HUES64 (cell line): Measurements from ENCODE around the gene KRT26.

ENCODE experiments used
- H3K27ac ChIP-seq: 2 replicates; pipeline ENCODE4 v1.7.0; 2013; ENCODE audit warnings: low read depth, low read length, inconsistent platforms
- H3K27me3 ChIP-seq: 2 replicates; pipeline ENCODE4 v1.6.1; 2013; ENCODE audit warnings: mild to moderate bottlenecking, low read length; ENCODE audit not compliant: insufficient read depth
- H3K36me3 ChIP-seq: 2 replicates; pipeline ENCODE4 v1.6.1; 2013; ENCODE audit warnings: mild to moderate bottlenecking, low read length; ENCODE audit not compliant: insufficient read depth
- H3K4me1 ChIP-seq: 2 replicates; pipeline ENCODE4 v1.6.1; 2013; ENCODE audit warnings: mild to moderate bottlenecking, low read length, moderate library complexity; ENCODE audit not compliant: insufficient read depth
- H3K4me3 ChIP-seq: 2 replicates; pipeline ENCODE4 v1.5.1; 2013; ENCODE audit warnings: mild to moderate bottlenecking, low read length, moderate library complexity
- H3K9ac ChIP-seq: 2 replicates; pipeline ENCODE4 v1.6.1; 2013; ENCODE audit warnings: mild to moderate bottlenecking, low read depth, low read length
- H3K9me3 ChIP-seq: 2 replicates; pipeline ENCODE4 v1.6.1; 2013; ENCODE audit warnings: low read depth, low read length; ENCODE audit not compliant: insufficient read depth
- WGBS: fragments of 150-250, 120-280 bp; methylation state at CpG from one replicate; pipeline ENCODE4 v1.1.7; 2013; ENCODE audit warnings: missing lambda C conversion rate; 5-methylcytosine and 5-hydroxymethylcytosine counted together

The KRT26 gene

DNA sequence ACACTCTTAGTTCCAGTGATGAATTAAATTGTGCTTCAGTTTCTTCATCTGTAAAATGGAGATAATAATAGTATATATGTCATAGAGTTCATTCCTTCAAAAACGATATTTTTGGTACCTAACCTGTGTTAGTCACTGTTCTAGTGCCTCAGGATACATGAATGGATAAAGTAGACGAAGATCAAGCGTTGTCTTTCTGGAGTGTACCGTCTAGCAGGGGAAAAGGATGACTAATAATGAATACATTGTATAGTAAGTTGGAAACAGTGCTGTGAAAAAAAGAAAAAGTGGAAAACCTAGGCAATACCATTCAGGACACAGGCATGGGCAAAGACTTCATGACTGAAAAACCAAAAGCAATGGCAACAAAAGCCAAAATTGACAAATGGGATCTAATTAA, 41.8 kb upstream of the KRT26 start:
- Histone ChIP-seq H3K4me1 (no peaks in the 10 kb centered on the region), H3K27me3 (peaks cover 67% of the 10 kb centered on the region), H3K4me3 (no peak overlapping the region), H3K27ac (no peak overlapping the region), H3K9me3 (no peaks in the 10 kb centered on the region), H3K36me3 (peaks cover 10% of the 10 kb centered on the region), H3K9ac (no peak overlapping the region)
- WGBS = 73% methylated on average over 4 of the region's 4 CpGs

DNA sequence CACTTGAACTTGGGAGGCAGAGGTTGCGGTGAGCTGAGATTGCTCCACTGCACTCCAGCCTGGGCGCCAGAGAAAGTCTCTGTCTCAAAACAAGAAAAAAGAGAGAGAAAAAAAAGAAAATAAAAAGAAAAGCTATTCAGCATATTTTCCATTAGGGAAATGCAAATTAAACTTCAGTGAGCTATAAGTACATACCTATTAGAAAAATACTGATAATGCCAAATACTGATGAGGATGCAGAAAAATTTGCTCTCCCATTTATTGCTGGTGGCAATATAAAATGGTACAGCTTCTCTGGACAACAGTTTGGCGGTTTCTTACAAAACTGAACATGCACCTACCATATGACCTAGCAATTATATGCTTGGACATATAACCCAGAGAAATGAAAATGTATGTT, 40.6 kb upstream of the KRT26 start:
- H3K4me3 ChIP-seq = no peak overlapping the region
- 89% methylated on average over 3 of the region's 3 CpGs for WGBS
- H3K27me3 ChIP-seq = peaks cover 79% of the 10 kb centered on the region
- H3K9me3 ChIP-seq = no peaks in the 10 kb centered on the region
- H3K36me3 ChIP-seq = peaks cover 7% of the 10 kb centered on the region
- H3K9ac ChIP-seq = no peak overlapping the region
- H3K4me1 ChIP-seq = no peaks in the 10 kb centered on the region
- no peak overlapping the region for H3K27ac ChIP-seq

GRCh38 chr17:40810494-40810893, 38.5 kb upstream of the KRT26 start:
- Histone ChIP-seq H3K36me3 (no peaks in the 10 kb centered on the region), H3K9ac (no peak overlapping the region), H3K9me3 (no peaks in the 10 kb centered on the region), H3K4me3 (no peak overlapping the region), H3K4me1 (no peaks in the 10 kb centered on the region), H3K27me3 (peaks cover 94% of the 10 kb centered on the region), H3K27ac (no peak overlapping the region)
- WGBS = 76% methylated on average over 6 of the region's 6 CpGs

DNA sequence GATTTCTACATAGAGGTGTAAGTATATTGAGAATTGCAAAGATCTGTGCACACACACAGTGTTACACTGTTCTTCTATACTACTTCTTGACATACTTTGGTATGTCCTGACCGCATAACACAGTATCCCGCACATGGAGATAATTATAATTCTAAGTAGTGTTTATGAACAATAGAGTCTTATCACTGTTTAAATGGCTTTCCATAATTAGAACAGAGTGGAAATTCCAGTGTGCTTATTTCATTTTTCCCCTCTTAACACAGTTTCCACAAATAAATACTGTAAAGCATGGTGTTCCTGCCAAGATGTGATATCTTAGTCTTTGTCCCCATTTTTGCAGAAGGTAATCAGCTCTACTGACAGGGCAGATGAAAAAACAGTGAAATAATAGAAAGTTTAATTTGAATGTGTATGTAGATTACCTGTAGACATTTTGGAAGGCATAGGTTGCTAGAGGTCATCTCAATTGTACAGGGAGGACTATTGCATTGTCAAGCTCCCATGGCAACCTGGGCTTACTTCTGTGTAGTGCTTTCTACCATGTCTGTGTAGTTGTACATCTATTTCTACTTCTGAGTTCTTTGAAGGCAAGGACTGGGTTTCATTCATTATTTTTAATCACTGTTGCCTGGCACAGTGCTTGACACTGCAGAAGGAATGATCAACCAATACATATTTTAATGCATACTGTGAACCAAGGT, 37.9 kb upstream of the KRT26 start:
- WGBS = 100% methylated on average over 1 of the region's 2 CpGs
- Histone ChIP-seq H3K27ac (no peak overlapping the region), H3K4me3 (no peak overlapping the region), H3K4me1 (no peaks in the 10 kb centered on the region), H3K27me3 (peaks cover 93% of the 10 kb centered on the region), H3K36me3 (no peaks in the 10 kb centered on the region), H3K9ac (no peak overlapping the region), H3K9me3 (no peaks in the 10 kb centered on the region)

GRCh38 chr17:40806131-40806530, 34.1 kb upstream of the KRT26 start:
- Histone ChIP-seq H3K4me1 (peaks cover 3% of the 10 kb centered on the region; the same call in 1 of the 2 replicates), H3K36me3 (no peaks in the 10 kb centered on the region), H3K4me3 (no peak overlapping the region), H3K27me3 (peaks cover 75% of the 10 kb centered on the region), H3K9ac (no peak overlapping the region), H3K9me3 (no peaks in the 10 kb centered on the region), H3K27ac (no peak overlapping the region)
- 86% methylated on average over 3 of the region's 3 CpGs for WGBS

- Histone ChIP-seq H3K27me3 (peaks cover 67% of the 10 kb centered on the region), H3K4me1 (peaks cover 3% of the 10 kb centered on the region; the same call in 1 of the 2 replicates), H3K9ac (no peak overlapping the region), H3K4me3 (no peak overlapping the region), H3K36me3 (no peaks in the 10 kb centered on the region), H3K9me3 (no peaks in the 10 kb centered on the region), H3K27ac (no peak overlapping the region)
- WGBS = 20% methylated on average over 13 of the region's 13 CpGs
Observed at GRCh38 chr17:40803617-40804082, 31.6 kb upstream of the KRT26 start.

- no peaks in the 10 kb centered on the region for H3K36me3 ChIP-seq
- H3K9me3 ChIP-seq = no peaks in the 10 kb centered on the region
- no peak overlapping the region for H3K9ac ChIP-seq
- H3K27me3 ChIP-seq = peaks cover 42% of the 10 kb centered on the region
- H3K4me1 ChIP-seq = peaks cover 3% of the 10 kb centered on the region; the same call in 1 of the 2 replicates
- 84% methylated on average over 2 of the region's 2 CpGs for WGBS
- H3K27ac ChIP-seq = no peak overlapping the region
- no peak overlapping the region for H3K4me3 ChIP-seq
Observed at GRCh38 chr17:40801157-40801556, 29.2 kb upstream of the KRT26 start.

- H3K4me1 ChIP-seq = peaks cover 3% of the 10 kb centered on the region; the same call in 1 of the 2 replicates
- no peak overlapping the region for H3K9ac ChIP-seq
- H3K4me3 ChIP-seq = no peak overlapping the region
- H3K9me3 ChIP-seq = no peaks in the 10 kb centered on the region
- no peaks in the 10 kb centered on the region for H3K36me3 ChIP-seq
- H3K27me3 ChIP-seq = peaks cover 34% of the 10 kb centered on the region
- WGBS = 86% methylated on average over 1 of the region's 1 CpG
- no peak overlapping the region for H3K27ac ChIP-seq
Observed at GRCh38 chr17:40800381-40800780, 28.4 kb upstream of the KRT26 start.

DNA sequence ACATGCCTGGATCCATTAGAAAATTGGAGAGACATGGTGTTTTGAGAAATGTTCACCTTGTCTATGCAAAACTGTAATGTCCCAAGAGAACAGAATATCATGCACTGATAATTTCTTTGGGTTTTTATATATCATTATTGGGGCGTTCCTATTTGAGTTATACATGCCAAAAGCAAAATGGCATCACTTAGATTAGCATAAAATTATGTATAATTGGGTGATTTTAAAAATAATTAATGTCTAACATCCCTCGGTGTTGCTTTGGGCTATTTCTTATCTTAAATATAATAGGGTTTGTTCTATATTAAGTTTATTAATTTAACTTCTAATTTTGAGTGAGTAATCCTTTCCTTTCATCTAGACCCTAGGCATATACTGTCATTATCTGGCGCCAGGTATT, 27.9 kb upstream of the KRT26 start, which contains the start of gene KRT28:
Gene KRT28 (minus strand): TSS at position 101 of the 400 bp plus-strand sequence. CDS start 66 bp downstream, at position 35.
- Histone ChIP-seq H3K27ac (no peak within 1 kb of the TSS), H3K27me3 (peaks cover 32% of the 10 kb centered on the region)
- WGBS = 88% methylated on average over 1 of the region's 3 CpGs

GRCh38 chr17:40796846-40797245, 24.8 kb upstream of the KRT26 start:
- no peak overlapping the region for H3K9ac ChIP-seq
- H3K9me3 ChIP-seq = no peaks in the 10 kb centered on the region
- H3K27ac ChIP-seq = no peak overlapping the region
- H3K27me3 ChIP-seq = peaks cover 29% of the 10 kb centered on the region
- no peak overlapping the region for H3K4me3 ChIP-seq
- no peaks in the 10 kb centered on the region for H3K36me3 ChIP-seq
- WGBS = 92% methylated on average over 27 of the region's 27 CpGs
- H3K4me1 ChIP-seq = no peaks in the 10 kb centered on the region

More for the DNA sequence above, 27.9 kb upstream of the KRT26 start, which contains the start of gene KRT28:
- H3K4me3 ChIP-seq = no peak within 1 kb of the TSS
- no peaks in the 10 kb centered on the region for H3K36me3 ChIP-seq
- H3K4me1 ChIP-seq = peaks cover 3% of the 10 kb centered on the region; the same call in 1 of the 2 replicates
- no peak within 1 kb of the TSS for H3K9ac ChIP-seq
- H3K9me3 ChIP-seq = no peaks in the 10 kb centered on the region

- Histone ChIP-seq H3K27me3 (peaks cover 13% of the 10 kb centered on the region), H3K27ac (no peak overlapping the region), H3K9me3 (no peaks in the 10 kb centered on the region), H3K9ac (no peak overlapping the region), H3K36me3 (no peaks in the 10 kb centered on the region), H3K4me3 (no peak overlapping the region), H3K4me1 (no peaks in the 10 kb centered on the region)
- WGBS = 93% methylated on average over 9 of the region's 10 CpGs
Observed at GRCh38 chr17:40795019-40795667, 23.1 kb upstream of the KRT26 start.
